ENCODE results near the gene FGF14. TPM values are rescaled to one million over a fixed set of nuclear protein-coding genes. Genes with fewer than 3 reads are reported as not detected.

FGF14 gene
- total RNA-seq, 1 experiment from 2014 or later: 0.22 TPM

DNA sequence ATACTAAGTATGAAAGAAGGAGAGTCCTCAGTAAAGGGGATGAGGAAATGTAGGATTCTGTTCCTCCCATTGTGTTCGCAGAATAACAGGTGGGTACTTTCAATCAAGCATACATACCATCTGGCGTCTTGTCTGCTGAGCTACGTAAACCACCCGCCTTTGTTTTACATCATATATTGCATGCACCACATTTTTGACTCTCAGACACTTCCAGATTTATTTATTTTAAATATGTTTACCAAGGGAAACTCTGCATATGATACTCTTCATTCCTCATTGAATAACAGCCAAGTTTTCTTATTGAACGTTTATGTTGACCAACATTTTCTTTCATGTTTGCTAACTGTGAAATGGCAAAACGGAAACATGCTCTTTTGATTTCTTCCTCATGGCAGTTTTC, 174.1 kb downstream of the FGF14 start:
- Histone ChIP-seq H4K20me1 (ENCODE audit: control insufficient read depth, insufficient read depth, insufficient read length) (no peaks in the 10 kb centered on the region), H2BK20ac (ENCODE audit: low read depth, low read length, poor library complexity, severe bottlenecking) (no peak overlapping the region), H4K8ac (replicated peaks; ENCODE audit: insufficient read length, low read depth, low read length) (no peak overlapping the region), H3K4ac (ENCODE audit: low read depth, low read length) (no peak overlapping the region), H3K14ac (ENCODE audit: insufficient read depth, low read length) (no peak overlapping the region), H3K56ac (ENCODE audit: insufficient read length, low read depth, low read length) (no peak overlapping the region), H3K27me3 (ENCODE audit: insufficient read depth, low read length) (no peaks in the 10 kb centered on the region), H2AFZ (ENCODE audit: low read length) (no peak overlapping the region), H3K23ac (ENCODE audit: insufficient read length, low read depth, low read length) (no peak overlapping the region), H2AK5ac (ENCODE audit: insufficient read length, low read length) (no peak overlapping the region), H3K23me2 (ENCODE audit: insufficient read length, low read depth, low read length, poor library complexity, severe bottlenecking) (no peaks in the 10 kb centered on the region), H3K4me1 (ENCODE audit: insufficient read depth, low read length) (no peaks in the 10 kb centered on the region), H3K18ac (ENCODE audit: insufficient read length, low read depth, low read length) (no peak overlapping the region), H3K9ac (ENCODE audit: extremely low read depth, insufficient read length, low read length) (no peak overlapping the region), H3K79me1 (ENCODE audit: insufficient read depth, low read depth, low read length, poor library complexity, severe bottlenecking) (no peaks in the 10 kb centered on the region), H4K5ac (ENCODE audit: insufficient read length, low read depth, low read length) (no peak overlapping the region), H3K27ac (ENCODE audit: insufficient read length, low read depth, low read length) (no peak overlapping the region), H2BK120ac (ENCODE audit: low read depth, low read length, poor library complexity, severe bottlenecking) (no peak overlapping the region), H2BK15ac (ENCODE audit: low read depth, low read length) (no peak overlapping the region), H4K91ac (ENCODE audit: insufficient read length, low read depth, low read length) (no peak overlapping the region), H3K9me3 (ENCODE audit: control insufficient read depth, low read depth, low read length) (no peaks in the 10 kb centered on the region), H3K79me2 (ENCODE audit: insufficient read depth, low read length) (no peaks in the 10 kb centered on the region), H2BK5ac (ENCODE audit: insufficient read length, low read length) (no peak overlapping the region), H3K4me2 (ENCODE audit: insufficient read depth, insufficient read length, low read length) (no peak overlapping the region), H3T11ph (ENCODE audit: low read length) (no peak overlapping the region), H2BK12ac (ENCODE audit: insufficient read length, low read depth, low read length) (no peak overlapping the region)
- Mint-ChIP-seq H3K9me3 (no peaks in the 10 kb centered on the region), H3K27me3 (ENCODE audit: low read depth) (no peaks in the 10 kb centered on the region), H3K4me1 (no peaks in the 10 kb centered on the region), H3K27ac (no peak overlapping the region), H3K36me3 (ENCODE audit: insufficient read depth in 1 of 3, low read depth in 3 of 3) (no peaks in the 10 kb centered on the region), H3K4me3 (no peak overlapping the region)
- no peak for DNase-seq
- TF ChIP-seq, protein P1, sequence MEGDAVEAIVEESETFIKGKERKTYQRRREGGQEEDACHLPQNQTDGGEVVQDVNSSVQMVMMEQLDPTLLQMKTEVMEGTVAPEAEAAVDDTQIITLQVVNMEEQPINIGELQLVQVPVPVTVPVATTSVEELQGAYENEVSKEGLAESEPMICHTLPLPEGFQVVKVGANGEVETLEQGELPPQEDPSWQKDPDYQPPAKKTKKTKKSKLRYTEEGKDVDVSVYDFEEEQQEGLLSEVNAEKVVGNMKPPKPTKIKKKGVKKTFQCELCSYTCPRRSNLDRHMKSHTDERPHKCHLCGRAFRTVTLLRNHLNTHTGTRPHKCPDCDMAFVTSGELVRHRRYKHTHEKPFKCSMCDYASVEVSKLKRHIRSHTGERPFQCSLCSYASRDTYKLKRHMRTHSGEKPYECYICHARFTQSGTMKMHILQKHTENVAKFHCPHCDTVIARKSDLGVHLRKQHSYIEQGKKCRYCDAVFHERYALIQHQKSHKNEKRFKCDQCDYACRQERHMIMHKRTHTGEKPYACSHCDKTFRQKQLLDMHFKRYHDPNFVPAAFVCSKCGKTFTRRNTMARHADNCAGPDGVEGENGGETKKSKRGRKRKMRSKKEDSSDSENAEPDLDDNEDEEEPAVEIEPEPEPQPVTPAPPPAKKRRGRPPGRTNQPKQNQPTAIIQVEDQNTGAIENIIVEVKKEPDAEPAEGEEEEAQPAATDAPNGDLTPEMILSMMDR (conservative IDR thresholded peaks at IDR 0.05): no peak
- no CpG with 5 or more reads among the region's 6 CpGs for WGBS (ENCODE audit: extremely low coverage, insufficient read length, low lambda C conversion rate)

All from H9 (cell line).